Mesodermal cell (in vitro differentiated cells): ENCODE results near the gene TMEM100.

ENCODE experiments used
- H3K27ac ChIP-seq: 2 replicates; pipeline ENCODE4 v1.7.0; 2013; ENCODE audit warnings: mild to moderate bottlenecking, low read depth, low read length, moderate library complexity; ENCODE audit not compliant: severe bottlenecking
- H3K36me3 ChIP-seq: 2 replicates; pipeline ENCODE4 v1.7.1; 2013; ENCODE audit warnings: mild to moderate bottlenecking, low read length, moderate library complexity; ENCODE audit not compliant: control insufficient read depth, insufficient read depth
- H3K4me1 ChIP-seq: one replicate; pipeline ENCODE4 v1.7.1; 2013; ENCODE audit warnings: mild to moderate bottlenecking, low read length; ENCODE audit not compliant: insufficient read depth, control insufficient read depth, poor library complexity, severe bottlenecking
- H3K4me3 ChIP-seq: 2 replicates; pipeline ENCODE4 v1.7.0; 2013; ENCODE audit warnings: low read length, control low read depth, mild to moderate bottlenecking; ENCODE audit not compliant: insufficient read depth, poor library complexity, severe bottlenecking; ENCODE audit errors: extremely low read depth
- H3K9me3 ChIP-seq: 2 replicates; pipeline ENCODE4 v1.7.1; 2013; ENCODE audit warnings: mild to moderate bottlenecking, low read length, moderate library complexity; ENCODE audit not compliant: control insufficient read depth
- WGBS, 2 experiments: methylation state at CpG; one replicate each; pipeline ENCODE4 v1.1.5; 2013; ENCODE audit warnings: missing lambda C conversion rate in 2 of 2; ENCODE audit not compliant: insufficient coverage in 2 of 2; 5-methylcytosine and 5-hydroxymethylcytosine counted together

Gene TMEM100

DNA sequence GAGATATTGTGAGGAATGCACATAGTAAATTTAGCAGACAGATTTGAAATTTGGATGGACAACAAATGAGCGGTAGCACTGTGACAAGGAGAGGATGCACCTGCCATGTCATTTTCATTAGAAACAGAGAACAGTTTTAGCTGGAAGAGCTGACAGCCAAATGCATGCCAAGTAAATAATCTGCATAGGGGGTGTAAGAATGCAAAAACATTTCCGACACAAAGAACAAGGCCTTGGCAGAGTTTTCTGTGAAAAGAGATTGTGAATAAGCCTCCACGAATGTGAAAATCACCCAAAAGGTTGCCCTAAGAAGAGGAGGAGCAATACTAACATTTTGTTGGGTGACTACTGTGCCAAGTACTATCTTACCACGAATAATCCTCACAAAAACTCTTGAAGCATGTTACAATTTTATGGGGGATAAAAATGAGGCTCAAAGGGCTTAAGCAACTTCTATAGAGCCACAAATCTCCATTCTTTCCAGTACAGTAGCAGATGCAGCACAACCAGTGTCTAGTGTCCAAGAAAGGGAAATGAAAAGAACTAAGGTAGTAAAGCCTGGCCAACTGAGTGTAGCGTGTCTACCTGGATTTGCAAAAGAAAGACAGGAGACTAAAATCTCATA lies 28.3 kb downstream of the TMEM100 start:
- 62 to 76% methylated on average over 3 to 4 of the region's 5 CpGs for WGBS, 2 experiments
- Histone ChIP-seq H3K9me3 (no peaks in the 10 kb centered on the region), H3K4me1 (peaks cover 12% of the 10 kb centered on the region), H3K4me3 (no peak overlapping the region), H3K36me3 (no peaks in the 10 kb centered on the region), H3K27ac (no peak overlapping the region)

DNA sequence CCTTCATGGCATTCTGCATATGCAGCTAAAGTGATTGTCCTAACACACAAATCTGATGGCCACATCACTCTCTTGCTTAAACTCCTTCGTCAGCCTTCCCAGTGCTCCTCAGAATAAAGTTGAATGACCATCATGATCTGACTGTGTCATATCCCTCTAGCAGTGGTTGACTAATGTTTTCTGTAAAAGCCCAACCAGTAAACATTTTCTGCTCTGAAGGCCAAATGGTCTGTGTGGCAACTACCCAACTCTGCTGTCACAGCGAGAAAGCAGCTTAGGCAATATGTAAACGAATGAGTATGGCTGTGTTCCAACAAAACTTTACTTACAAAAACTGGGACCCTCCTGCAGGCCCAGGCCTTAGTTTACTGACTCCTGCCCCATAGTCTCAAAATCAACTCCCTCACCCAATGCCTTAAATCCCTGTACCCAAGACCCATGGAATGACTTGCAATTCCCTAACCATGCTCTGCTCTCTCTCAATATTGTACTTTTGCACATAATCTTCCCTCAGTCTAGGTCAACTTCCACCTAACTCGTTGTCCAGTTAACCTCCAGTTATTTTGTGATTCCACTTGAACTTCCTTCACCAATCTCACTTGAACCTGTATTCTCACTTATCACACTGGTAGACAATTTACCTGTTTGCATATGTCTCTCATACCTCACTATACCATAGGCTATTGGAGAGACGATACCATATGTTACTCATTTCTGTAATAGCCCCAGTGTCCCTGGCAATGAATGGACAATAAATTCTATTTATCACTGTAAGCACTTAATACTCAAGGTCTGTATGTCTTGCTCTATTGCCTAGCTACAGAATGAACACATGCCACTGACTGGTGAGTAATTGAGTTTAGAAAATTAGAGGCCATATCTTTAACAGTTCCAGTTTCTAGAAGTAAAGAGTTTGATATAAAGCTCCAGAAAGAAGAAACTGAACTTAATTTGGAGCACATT lies 29.1 kb downstream of the TMEM100 start:
- no peaks in the 10 kb centered on the region for H3K36me3 ChIP-seq
- no peak overlapping the region for H3K27ac ChIP-seq
- H3K4me1 ChIP-seq: peaks cover 12% of the 10 kb centered on the region
- H3K4me3 ChIP-seq: no peak overlapping the region
- WGBS, 2 experiments: 74 to 93% methylated on average over 2 to 5 of the region's 5 CpGs
- no peaks in the 10 kb centered on the region for H3K9me3 ChIP-seq

DNA sequence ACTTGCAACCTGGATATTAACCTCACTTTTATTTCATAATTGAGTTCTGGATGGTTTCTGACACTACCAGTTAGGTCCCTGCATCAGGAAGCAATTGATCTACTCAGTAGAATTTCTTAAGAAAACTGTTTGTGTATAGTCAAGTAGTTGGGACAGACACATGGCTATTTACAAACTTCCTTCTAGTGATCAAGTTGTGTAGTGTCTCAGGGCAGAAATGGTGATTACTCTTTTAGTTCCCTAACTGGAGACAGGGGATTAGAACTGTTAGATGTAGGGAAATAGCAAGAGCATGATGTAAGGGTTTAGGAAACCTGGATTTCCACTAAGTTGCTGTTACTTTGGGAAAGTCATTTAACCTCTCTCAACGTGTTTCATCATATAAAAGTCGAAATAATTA lies 30.4 kb downstream of the TMEM100 start:
- 95% methylated on average over 2 of the region's 2 CpGs; no CpG with 5 or more reads in 1 of the 2 experiments for WGBS, 2 experiments
- Histone ChIP-seq H3K4me1 (peaks cover 12% of the 10 kb centered on the region), H3K27ac (peak overlapping the region; percentile 1), H3K36me3 (no peaks in the 10 kb centered on the region), H3K9me3 (peaks cover 9% of the 10 kb centered on the region), H3K4me3 (no peak overlapping the region)

DNA sequence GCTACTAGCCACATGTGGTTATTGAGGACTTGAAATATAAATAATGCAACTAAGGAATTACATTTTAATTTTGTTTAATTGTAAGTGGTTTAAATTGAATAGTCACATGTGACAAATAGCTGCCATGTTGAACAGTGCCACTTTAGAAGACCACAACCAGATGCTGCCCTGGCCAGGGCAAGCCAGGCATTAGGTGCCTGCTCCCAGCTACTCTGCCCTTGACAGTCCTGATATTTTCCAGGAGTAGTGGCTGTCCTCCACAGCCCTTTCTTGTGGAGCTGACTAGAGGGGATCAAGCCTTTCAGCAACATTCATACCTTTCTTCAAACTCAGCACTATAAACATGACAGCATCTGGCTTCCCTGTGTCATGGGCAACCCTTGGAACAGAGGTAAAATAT lies 31.0 kb downstream of the TMEM100 start:
- H3K4me3 ChIP-seq: no peak overlapping the region
- H3K27ac ChIP-seq: no peak overlapping the region
- H3K9me3 ChIP-seq: peaks cover 15% of the 10 kb centered on the region
- H3K36me3 ChIP-seq: no peaks in the 10 kb centered on the region
- H3K4me1 ChIP-seq: peaks cover 12% of the 10 kb centered on the region

DNA sequence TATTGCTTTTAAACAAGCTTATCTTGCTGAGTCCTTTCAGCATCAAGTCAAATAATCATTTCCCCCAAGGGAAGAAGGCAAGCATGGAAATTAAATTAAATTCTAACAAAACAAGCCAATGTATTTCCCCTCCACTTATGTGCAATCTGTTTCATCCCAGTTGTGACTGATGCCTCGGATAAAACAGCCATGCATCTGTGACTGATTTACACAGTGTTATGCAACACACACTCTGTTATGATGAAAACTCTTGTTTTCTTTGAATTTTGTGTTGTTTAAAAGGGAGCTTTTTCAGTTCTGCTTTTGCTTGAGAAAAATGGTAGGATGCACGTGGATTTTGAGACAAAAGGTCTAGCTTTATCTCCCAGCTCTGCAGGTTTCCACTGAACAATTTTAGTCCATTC lies 32.6 kb downstream of the TMEM100 start:
- 88 to 93% methylated on average over 1 to 2 of the region's 2 CpGs for WGBS, 2 experiments
- Histone ChIP-seq H3K9me3 (peaks cover 15% of the 10 kb centered on the region), H3K4me1 (peaks cover 12% of the 10 kb centered on the region), H3K4me3 (no peak overlapping the region), H3K27ac (no peak overlapping the region), H3K36me3 (no peaks in the 10 kb centered on the region)

DNA sequence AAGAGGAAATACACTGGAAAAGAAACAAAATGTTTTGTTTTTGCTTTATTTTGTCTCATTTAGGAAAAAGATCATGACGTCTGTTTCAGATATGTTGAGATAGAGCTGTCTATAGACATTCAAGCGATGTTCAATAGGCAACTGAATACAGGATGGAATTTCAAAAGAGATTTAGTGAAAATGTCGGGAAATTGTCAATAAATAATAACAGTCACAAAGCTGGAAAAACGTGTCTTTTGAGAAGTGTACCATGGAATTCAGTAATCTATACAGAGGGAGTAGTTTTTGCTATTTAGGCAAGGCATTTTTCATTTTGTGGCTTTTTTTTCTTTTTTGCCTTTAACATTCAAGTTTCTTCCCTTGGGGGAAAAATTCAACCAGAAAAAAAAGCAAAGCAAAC lies 33.0 kb downstream of the TMEM100 start:
- peaks cover 15% of the 10 kb centered on the region for H3K9me3 ChIP-seq
- no peak overlapping the region for H3K4me3 ChIP-seq
- no peak overlapping the region for H3K27ac ChIP-seq
- H3K36me3 ChIP-seq: no peaks in the 10 kb centered on the region
- peaks cover 12% of the 10 kb centered on the region for H3K4me1 ChIP-seq
- WGBS, 2 experiments: 77 to 94% methylated on average over 3 to 4 of the region's 4 CpGs

DNA sequence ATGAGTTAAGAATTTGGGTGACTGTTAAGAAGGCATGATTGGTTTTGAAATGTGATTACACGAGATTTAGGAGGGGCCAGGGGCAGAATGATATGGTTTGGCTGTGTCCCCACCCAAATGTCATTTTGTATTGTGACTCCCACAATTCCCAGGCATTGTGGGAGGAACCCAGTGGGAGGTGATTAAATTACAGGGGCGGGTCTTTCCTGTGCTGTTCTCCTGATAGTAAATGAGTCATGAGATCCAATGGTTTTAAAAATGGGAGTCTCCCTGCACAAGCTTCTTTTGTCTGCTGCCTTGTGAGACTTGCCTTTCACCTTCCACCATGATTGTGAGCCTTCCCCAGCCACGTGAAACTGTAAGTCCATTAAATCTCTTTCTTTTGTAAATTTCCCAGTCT lies 34.6 kb downstream of the TMEM100 start:
- H3K27ac ChIP-seq: no peak overlapping the region
- 63 to 74% methylated on average over 1 to 2 of the region's 3 CpGs for WGBS, 2 experiments

DNA sequence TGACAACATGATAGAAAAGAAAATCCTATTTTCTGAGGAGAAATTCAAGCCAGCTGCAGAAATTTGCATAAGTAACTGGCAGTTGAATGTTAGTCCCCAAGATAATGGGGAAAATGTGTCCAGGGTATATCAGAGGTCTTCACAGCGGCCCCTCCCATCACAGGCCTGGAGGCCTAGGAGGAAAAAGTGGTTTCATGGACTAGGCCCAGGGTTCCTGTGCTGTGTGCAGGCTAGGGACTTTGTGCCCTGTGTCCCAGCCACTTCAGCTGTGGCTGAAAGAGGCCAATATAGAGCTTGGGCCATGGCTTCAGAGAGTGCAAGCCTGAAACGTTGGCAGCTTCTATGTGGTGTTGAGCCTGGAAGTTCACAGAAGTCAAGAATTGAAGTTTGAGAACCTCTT lies 35.6 kb downstream of the TMEM100 start:
- WGBS, 2 experiments: 61 to 82% methylated on average over 2 of the region's 2 CpGs
- no peak overlapping the region for H3K27ac ChIP-seq
- H3K9me3 ChIP-seq: peaks cover 15% of the 10 kb centered on the region
- no peak overlapping the region for H3K4me3 ChIP-seq
- peaks cover 6% of the 10 kb centered on the region for H3K4me1 ChIP-seq
- no peaks in the 10 kb centered on the region for H3K36me3 ChIP-seq

More for the DNA sequence above, 34.6 kb downstream of the TMEM100 start:
- Histone ChIP-seq H3K9me3 (peaks cover 15% of the 10 kb centered on the region), H3K36me3 (no peaks in the 10 kb centered on the region), H3K4me3 (no peak overlapping the region), H3K4me1 (peaks cover 10% of the 10 kb centered on the region)

DNA sequence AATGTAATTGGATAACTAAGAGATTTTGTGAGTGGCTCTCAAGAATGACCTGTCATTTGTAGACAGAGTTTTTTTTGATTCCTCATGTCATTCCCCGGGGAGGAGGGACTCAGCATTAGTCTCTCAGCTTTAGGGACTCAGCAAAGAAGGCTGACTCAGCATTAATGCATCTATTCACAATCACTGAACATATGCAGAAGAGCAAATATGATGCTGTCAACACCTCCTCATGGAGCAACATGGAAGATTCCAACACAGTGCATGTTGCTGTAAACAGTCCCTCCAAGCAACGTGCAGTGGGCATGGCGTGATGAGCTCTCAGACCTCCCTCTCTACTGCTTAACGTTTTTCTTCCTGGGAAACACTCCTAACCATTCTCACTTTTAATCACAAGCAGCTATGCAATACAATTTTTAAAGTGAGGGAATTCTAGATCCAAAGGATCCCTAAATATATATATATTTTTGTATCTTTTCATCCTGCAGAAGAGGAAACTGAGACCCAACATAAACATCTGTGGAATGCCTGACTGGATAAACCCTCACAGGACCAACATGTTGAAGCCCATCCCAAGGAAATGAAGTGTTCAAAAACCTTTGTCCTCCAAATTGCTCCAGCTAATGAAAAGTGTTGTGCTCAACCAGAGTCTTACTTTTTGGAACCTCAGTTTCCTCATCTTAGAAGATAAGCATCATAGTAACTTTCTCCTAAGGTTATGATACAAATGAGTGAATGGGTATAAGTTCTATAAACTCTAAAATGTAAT lies 38.9 kb downstream of the TMEM100 start:
- Histone ChIP-seq H3K9me3 (peaks cover 15% of the 10 kb centered on the region), H3K36me3 (no peaks in the 10 kb centered on the region), H3K4me3 (no peak overlapping the region), H3K4me1 (no peaks in the 10 kb centered on the region), H3K27ac (no peak overlapping the region)
- WGBS, 2 experiments: 95 to 100% methylated on average over 1 to 3 of the region's 4 CpGs

DNA sequence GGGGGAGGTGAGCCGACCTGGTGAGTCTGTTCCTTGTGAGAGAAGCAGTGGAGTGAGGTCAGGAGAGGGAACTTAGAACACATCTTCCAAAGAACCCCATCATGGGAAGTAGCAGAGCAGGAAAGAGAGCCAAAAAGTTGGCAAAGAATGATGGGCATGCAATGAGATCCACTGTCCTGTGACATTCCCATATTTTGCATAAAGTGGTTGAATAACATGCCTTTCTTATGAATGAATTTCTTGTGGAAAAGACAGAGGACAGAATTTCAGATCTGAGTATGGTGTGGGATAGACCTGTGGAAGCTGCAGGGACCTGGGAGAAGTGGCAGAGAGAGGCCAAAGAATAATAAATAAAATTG lies 41.3 kb downstream of the TMEM100 start:
- WGBS, 2 experiments: no CpG with 5 or more reads among the region's 1 CpG
- Histone ChIP-seq H3K9me3 (no peaks in the 10 kb centered on the region), H3K36me3 (no peaks in the 10 kb centered on the region), H3K4me3 (no peak overlapping the region), H3K4me1 (no peaks in the 10 kb centered on the region), H3K27ac (no peak overlapping the region)
